ENCODE measurements around the gene MCM9. TPM values are rescaled to one million over a fixed set of nuclear protein-coding genes. Genes with fewer than 3 reads are reported as not detected.

The MCM9 gene
- total and polyA plus RNA-seq, 2 of the 4 experiments (the other 2 are of a cell fraction): 3.5 to 7.2 TPM

GRCh38 chr6:118770835-118771234, 164.1 kb downstream of the MCM9 start:
- ChIA-PET CTCF (no interaction called here), POLR2A (ENCODE audit: unreplicated experiment) (no interaction called here)
- Histone ChIP-seq H3K18ac (ENCODE audit: low read depth, low read length) (no peak overlapping the region), H2BK5ac (ENCODE audit: low read depth, low read length, poor library complexity, severe bottlenecking) (no peak overlapping the region), H3K56ac (ENCODE audit: extremely low read depth, insufficient read depth, low read length) (no peak overlapping the region), H2AK5ac (ENCODE audit: low read depth, low read length) (no peak overlapping the region), H3K9me3 (ENCODE audit: control insufficient read depth, insufficient read depth, low read length) (no peaks in the 10 kb centered on the region), H3K9me1 (ENCODE audit: insufficient read depth, low read length) (no peaks in the 10 kb centered on the region), H2AFZ (replicated peaks; ENCODE audit: low read length, poor library complexity) (no peak overlapping the region), H2BK20ac (ENCODE audit: low read depth, low read length) (no peak overlapping the region), H2AK9ac (replicated peaks; ENCODE audit: low read depth, low read length, poor library complexity) (no peak overlapping the region), H4K91ac (ENCODE audit: insufficient read depth, low read depth, low read length) (no peak overlapping the region), H2BK15ac (ENCODE audit: low read depth, low read length) (no peak overlapping the region), H4K5ac (ENCODE audit: low read depth, low read length) (no peak overlapping the region), H4K20me1 (ENCODE audit: insufficient read depth, low read length) (no peaks in the 10 kb centered on the region), H3K4me1 (ENCODE audit: control insufficient read depth, insufficient read depth, low read length) (peaks cover 4% of the 10 kb centered on the region; the same call in 1 of the 2 replicates), H3K4me2 (ENCODE audit: low read depth, low read length) (no peak overlapping the region), H4K8ac (ENCODE audit: low read depth in 2 of 2, low read length in 2 of 2) (no peak overlapping the region), H2BK120ac (ENCODE audit: low read depth, low read length) (no peak overlapping the region), H3K14ac (replicated peaks; ENCODE audit: low read depth, low read length) (no peak overlapping the region), H3K36me3 (ENCODE audit: control insufficient read depth, insufficient read depth, low read length) (no peaks in the 10 kb centered on the region), H3K4me3 (ENCODE audit: insufficient read depth, low read depth, low read length) (no peak overlapping the region), H3K4ac (ENCODE audit: low read depth, low read length) (no peak overlapping the region), H3K27me3 (ENCODE audit: control insufficient read depth, insufficient read depth, low read length) (no peaks in the 10 kb centered on the region; the same call in 1 of the 2 replicates), H3K23ac (ENCODE audit: low read depth, low read length) (no peak overlapping the region), H3K79me1 (ENCODE audit: low read depth in 1 of 2, low read length in 2 of 2) (no peaks in the 10 kb centered on the region), H3K9ac (ENCODE audit: low read depth, low read length) (no peak overlapping the region), H3K27ac (ENCODE audit: insufficient read depth, low read length) (no peak overlapping the region)
- in situ Hi-C loops (cut with MboI; ENCODE audit: low sequenced_read_pairs) (loop anchor here (10.0 kb wide), 1 partner anchor 486 kb away; no protein-coding TSS in a partner anchor), intact Hi-C loops (cut with micrococcal nuclease) (no loop called here), dilution Hi-C loops (cut with HindIII; ENCODE audit: low sequenced_read_pairs, unreplicated experiment) (no loop called here)
- no TSS peak for BruUV-seq (replicated peaks)
- TF ChIP-seq MAFK (IDR thresholded peaks at IDR 0.05; ENCODE audit: low read depth, low read length) (no peak), CTCF (conservative IDR thresholded peaks at IDR 0.05; ENCODE audit: low read depth, low read length) (no peak)
- ATAC-seq (ENCODE audit: low read depth) (no peak), DNase-seq (no peak)
- WGBS, 2 experiments (ENCODE audit: extremely low coverage in 2 of 2, insufficient read length in 1 of 2): 60% methylated on average over 1 of the region's 2 CpGs; no CpG with 5 or more reads in 1 of the 2 experiments

Data from IMR-90 (cell line).